HG03520 (cell line): ENCODE measurements around the gene GPR137B.
"Not testable (repeated sequence)": the region's sequence is repeated elsewhere in the genome, so short reads cannot be mapped to it uniquely, and the experiment has no call there.

Experiments
- ATAC-seq: cut with Tn5 transposase; IDR thresholded peaks from one replicate; pipeline ENCODE4 v1.9.1; 2021; ENCODE audit warnings: mild to moderate bottlenecking, moderate library complexity; ENCODE audit not compliant: unreplicated experiment

GPR137B gene

DNA sequence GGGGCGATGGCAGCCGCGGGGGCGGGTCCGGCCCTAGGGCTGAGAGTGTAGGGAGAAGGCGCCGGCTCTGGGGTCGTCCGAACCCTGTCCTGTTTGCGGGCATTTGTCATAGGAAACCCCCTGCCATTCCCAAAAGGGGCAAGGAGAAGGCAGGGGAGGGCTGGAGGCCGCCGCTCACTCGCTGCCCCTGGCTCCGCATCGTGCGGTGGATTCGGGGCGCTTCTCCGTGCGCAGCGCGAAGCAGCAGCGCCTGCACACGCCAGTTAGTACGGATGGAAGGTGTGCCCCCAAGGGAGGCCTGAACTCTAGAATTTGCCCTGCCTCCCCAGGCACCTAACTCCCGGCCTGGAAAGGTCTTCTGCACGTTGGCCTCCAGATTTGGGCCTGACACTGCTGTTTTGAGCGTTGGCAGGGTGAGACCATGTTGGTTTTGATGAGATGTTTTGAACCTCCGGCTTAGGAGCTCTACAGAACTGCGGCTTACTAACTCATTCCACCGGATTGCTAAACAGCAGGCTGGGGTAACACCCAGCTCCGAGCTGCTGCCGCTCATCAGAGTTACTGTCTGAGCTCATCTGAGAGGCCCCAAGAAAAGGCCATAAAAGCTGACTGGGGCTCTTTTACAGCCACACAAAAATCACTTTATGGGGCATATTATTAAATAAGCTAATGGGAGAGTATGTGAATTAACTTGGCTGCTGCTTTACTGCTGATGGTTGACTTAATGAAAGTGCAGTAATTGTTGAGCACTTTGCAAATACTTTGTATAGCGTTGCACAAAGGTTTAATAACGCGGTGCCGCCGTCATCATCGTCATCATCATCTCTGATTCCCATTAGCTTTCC, 987 bp downstream of the GPR137B start:
- no peak for ATAC-seq

GRCh38 chr1:236144033-236144432, 1.7 kb downstream of the GPR137B start:
- no peak for ATAC-seq

DNA sequence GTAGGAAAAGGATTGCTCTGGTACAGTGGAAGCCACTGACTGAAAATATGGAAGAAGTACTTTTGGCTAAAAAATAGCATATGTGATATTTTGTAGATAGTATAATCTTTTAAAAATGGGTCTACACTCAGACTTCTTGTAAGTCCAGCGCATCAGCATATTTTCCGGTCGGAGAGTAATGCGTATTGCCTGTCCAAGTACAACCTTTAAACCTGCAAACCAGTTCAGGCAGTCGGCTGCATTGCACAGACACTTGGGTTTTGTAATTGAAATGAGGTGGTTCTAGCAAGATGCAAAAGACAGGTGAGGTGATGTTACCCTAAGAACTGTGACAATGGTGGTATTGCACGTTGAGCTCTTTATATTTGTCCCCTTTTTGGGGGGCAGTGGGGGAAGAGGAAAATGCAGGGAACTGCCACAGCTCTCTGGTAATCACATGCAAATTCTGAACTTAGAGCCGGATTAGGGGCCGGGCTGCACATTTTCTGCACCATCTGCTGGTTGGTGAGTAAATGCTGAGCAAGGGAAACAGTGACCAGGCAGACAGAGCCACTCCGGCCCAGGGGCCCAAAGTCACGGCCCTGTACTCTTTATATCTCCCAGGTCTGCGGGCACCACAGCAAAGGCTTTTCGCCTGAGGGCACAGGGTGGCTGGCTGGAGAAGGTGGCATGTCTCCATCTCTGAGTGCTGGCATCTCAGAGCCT, 2.3 kb downstream of the GPR137B start:
- no peak for ATAC-seq

DNA sequence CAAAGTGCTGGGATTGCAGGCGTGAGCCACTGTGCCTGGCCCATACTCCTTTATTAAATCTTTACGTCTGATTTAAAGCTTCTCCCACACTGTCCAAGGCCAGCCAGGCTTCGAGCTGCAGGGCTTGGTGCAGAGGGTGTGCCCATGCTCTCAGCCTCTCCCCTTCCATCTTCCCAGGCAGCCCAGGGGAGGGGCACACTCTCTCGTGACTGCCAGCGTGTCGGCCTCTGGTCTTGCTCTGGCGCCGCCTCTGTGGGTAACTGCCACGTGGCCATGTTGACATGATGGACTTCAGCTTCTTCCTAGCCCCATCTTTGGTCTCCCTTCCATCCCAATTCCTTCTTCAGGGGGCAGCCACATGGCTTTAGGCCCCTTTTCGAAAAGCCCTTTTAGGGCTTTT, 4.7 kb downstream of the GPR137B start:
- no peak for ATAC-seq

GRCh38 chr1:236147521-236148469, 5.5 kb downstream of the GPR137B start:
- ATAC-seq: no peak

DNA sequence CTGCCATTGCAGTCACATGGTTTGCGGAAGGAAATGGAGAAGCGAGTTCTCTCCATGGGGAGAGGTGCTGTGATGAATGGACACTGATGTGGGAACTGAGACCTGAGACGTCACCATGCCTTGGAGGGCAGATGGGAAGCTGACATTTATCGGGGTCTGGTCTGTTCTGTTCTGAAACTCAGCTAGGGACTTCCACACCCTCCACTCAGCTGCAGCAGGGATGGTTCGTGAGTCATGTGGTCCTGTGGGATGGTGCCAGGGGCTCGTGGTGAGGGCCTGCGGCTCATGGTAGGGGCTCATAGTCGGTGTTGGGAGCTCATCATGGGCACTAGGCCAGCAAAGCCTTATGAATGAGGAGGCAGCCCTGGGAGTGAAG, 6.1 kb downstream of the GPR137B start:
- ATAC-seq: no peak

GRCh38 chr1:236149003-236149595, 6.8 kb downstream of the GPR137B start:
- ATAC-seq: no peak

GRCh38 chr1:236149696-236150228, 7.4 kb downstream of the GPR137B start:
- ATAC-seq: no peak

DNA sequence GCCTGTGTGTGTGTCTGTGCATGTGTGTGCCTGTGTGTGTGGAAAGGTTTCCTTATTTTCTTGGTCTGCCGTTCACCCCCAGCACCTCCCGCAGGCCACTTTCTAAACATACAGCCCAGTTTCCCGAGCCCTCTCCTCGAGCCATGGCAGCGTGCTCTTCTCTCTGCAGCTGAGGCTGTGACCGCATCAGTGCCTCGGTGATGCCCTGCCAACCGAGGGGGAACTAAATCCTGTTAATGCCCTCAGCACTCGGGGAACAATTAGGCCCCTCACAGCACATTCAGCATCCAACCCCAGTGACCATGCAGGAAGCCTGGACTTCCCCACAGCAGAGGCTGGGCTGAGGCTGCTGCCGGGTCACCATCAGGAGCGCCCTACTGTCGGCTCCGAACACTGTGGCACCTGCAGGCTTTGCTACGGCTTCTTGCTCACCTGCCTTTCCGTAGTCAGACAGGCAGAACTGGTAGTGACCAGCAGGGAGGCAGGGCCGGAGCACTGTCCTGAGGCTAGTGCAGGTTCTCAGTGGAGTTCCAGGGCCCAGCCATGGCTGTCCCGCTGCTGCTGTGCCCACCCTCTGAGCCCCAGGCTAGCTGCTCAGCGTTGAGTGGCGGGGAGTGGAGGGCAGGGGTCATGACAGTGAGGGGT, 8.1 kb downstream of the GPR137B start:
- no peak for ATAC-seq

GRCh38 chr1:236150986-236151385, 8.6 kb downstream of the GPR137B start:
- ATAC-seq: no peak

GRCh38 chr1:236151739-236152424, 9.5 kb downstream of the GPR137B start:
- no peak for ATAC-seq

GRCh38 chr1:236154126-236154525, 11.8 kb downstream of the GPR137B start:
- no peak for ATAC-seq

GRCh38 chr1:236154671-236155398, 12.5 kb downstream of the GPR137B start:
- ATAC-seq: no peak

DNA sequence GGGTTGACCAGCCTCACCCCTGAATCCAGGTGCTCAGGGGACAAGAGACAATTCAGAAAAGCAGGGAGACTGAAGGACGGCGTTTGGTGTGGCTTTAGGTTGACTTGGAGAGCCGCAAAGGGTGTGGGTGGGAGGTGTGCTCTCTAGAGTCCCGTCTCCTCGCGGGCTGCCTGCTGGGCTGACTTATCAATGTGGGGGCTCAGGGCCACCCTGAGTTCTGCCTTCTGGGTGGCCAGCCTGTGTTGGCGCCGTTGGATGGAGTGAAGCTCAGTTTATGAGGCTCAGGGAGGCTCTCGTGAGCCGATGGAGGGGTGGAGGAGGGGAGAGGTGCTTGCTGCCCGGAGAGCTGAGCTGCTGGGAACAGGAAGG, 13.0 kb downstream of the GPR137B start:
- ATAC-seq: no peak

DNA sequence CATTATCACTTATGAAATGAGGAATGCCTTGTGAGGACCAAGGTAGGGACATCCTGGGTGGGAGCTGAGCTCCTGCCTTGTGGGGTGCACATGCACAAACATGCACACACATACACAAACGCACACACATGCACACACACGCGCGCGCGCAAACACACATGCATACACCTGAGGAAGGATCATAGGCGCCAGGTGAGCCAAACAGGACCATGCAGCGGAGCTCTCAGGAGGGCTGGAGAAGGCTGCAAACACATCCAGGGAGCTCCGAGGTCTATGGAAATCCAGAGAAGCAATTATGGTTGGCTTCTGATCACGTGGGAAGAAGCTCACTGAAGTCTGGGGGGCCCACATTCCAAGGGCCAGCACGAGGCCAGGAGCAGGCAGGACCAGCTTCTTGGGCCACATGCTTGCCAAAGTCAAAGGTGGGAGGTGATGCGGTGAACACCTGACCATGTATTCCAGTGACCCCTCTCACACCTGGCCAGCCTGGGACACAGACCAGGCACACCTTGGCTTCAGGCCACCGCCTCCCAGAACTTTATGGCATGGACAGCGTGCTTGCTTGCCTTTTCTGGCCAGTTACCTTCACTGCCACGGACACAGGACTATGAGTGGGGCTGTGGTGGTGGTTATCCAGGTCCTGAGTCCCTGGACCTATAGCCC, 13.6 kb downstream of the GPR137B start:
- no peak for ATAC-seq

DNA sequence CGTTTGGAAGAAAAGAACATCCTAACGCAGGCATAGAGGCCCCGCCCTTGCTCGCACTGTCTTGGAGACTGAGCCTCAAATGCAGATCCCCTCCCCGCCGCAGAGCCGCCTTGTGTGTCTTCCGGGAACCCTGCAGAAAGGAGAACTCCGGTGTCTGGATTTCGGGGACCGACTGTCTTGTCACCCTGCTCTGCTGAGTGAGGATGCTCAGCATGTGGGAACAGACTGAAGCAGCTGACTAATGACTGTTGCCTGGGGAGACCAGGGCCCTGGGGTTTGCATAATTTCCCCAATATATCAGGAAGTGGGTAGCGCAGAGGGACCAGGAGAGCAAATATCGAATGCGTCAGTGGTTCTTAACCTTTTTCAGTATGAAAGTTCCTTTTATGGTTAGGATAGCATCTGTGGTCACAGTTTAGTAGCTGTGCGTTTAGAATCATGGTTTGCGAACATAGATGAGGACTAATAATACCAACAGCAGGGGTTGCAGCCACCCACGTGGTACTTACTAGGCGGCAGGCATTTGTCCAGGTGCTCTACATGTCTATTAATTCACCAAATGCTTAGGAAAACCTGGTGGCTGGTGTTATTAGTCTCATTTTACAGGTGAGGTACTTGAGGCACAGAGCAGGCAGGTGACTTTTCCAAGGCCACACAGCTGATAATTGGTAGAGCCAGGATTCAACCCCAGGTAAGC, 14.3 kb downstream of the GPR137B start:
- peak; percentile 72 for ATAC-seq

- not testable (repeated sequence) for ATAC-seq
These were observed 15.7 kb downstream of the GPR137B start for GRCh38 chr1:236158072-236158471.

GRCh38 chr1:236158719-236159118, 16.4 kb downstream of the GPR137B start:
- ATAC-seq: no peak
